Thyroid gland (tissue), 4 donors: ENCODE results near the gene PPP2R5D. TPM values are rescaled to one million over a fixed set of nuclear protein-coding genes. Genes with fewer than 3 reads are reported as not detected.
"Not testable (repeated sequence)": the region's sequence is repeated elsewhere in the genome, so short reads cannot be mapped to it uniquely, and the experiment has no call there.

Experiments used
- DNase-seq, 2 donors: peaks; one replicate each; pipeline ENCODE4 v3.0.0-alpha.2; 2019
- H3K27ac ChIP-seq, 3 donors: fragments of 200-600 bp; sonication (generic); 1 replicate in 2 of 3; 2 replicates in 1 of 3; pipeline ENCODE4 v1.5.1; 2016 to 2019; ENCODE audit warnings: mild to moderate bottlenecking in 1 of 3, moderate library complexity in 1 of 3
- H3K27me3 ChIP-seq: fragments of 200-600 bp; sonication (generic); one replicate; pipeline ENCODE4 v1.5.1; 2019
- H3K36me3 ChIP-seq, 2 donors: fragments of 200-600 bp; sonication (generic); one replicate each; pipeline ENCODE4 v1.5.1; 2016 to 2019
- H3K4me1 ChIP-seq, 2 donors: fragments of 200-600 bp; sonication (generic); one replicate each; pipeline ENCODE4 v1.5.1; 2017 to 2019
- H3K4me3 ChIP-seq, 3 donors: fragments of 200-600 bp; sonication (generic); replicated peaks in 1 of 3; 1 replicate in 2 of 3; 2 replicates in 1 of 3; pipeline ENCODE4 v1.5.1; 2016; ENCODE audit warnings: mild to moderate bottlenecking in 1 of 3
- H3K9me3 ChIP-seq: fragments of 200-600 bp; sonication (generic); one replicate; pipeline ENCODE4 v1.5.1; 2017
- POLR2A ChIP-seq, 2 donors: fragments of 450-650 bp; IDR thresholded peaks; one replicate each; pipeline ENCODE4 v1.6.1; 2017; ENCODE audit warnings: antibody characterized with exemption in 2 of 2, mild to moderate bottlenecking in 2 of 2, moderate library complexity in 1 of 2
- WGBS, 2 donors: methylation state at CpG; one replicate each; pipeline ENCODE4 v1.1.5; 2017; 5-methylcytosine and 5-hydroxymethylcytosine counted together
- intact Hi-C: fragments of 100-400 bp; cut with DNase I; formaldehyde crosslinking; loops from one replicate; pipeline ENCODE4 v1.15.1; 2023
- total RNA-seq, 4 donors: library from RNA; depleted of rRNA; stranded (reverse); fragments of >200 nt; gene quantifications; one replicate each; pipeline ENCODE4 v1.2.3, GENCODE V29; 2016
- TF ChIP-seq, protein P1 (sequence below), 6 experiments: fragments of 200-600 bp in 3 of 6; fragments of 450-650 bp in 3 of 6; sonication (generic) in 3 of 6; IDR thresholded peaks; one replicate each; pipeline ENCODE4 v1.5.1; 2016 to 2019; ENCODE audit warnings: antibody characterized with exemption in 6 of 6, mild to moderate bottlenecking in 2 of 6, inconsistent platforms in 1 of 6, moderate library complexity in 1 of 6

The PPP2R5D gene
- total RNA-seq, 4 donors from 2014 or later: 22.8 to 47.0 (median 28.2) TPM

GRCh38 chr6:42938428-42938796, 46.0 kb upstream of the PPP2R5D start:
- H3K4me3 ChIP-seq: no peak overlapping the region
- H3K4me1 ChIP-seq: no peaks in the 10 kb centered on the region
- no peak overlapping the region for H3K27ac ChIP-seq
- DNase-seq: no peak
- TF ChIP-seq, protein P1, sequence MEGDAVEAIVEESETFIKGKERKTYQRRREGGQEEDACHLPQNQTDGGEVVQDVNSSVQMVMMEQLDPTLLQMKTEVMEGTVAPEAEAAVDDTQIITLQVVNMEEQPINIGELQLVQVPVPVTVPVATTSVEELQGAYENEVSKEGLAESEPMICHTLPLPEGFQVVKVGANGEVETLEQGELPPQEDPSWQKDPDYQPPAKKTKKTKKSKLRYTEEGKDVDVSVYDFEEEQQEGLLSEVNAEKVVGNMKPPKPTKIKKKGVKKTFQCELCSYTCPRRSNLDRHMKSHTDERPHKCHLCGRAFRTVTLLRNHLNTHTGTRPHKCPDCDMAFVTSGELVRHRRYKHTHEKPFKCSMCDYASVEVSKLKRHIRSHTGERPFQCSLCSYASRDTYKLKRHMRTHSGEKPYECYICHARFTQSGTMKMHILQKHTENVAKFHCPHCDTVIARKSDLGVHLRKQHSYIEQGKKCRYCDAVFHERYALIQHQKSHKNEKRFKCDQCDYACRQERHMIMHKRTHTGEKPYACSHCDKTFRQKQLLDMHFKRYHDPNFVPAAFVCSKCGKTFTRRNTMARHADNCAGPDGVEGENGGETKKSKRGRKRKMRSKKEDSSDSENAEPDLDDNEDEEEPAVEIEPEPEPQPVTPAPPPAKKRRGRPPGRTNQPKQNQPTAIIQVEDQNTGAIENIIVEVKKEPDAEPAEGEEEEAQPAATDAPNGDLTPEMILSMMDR (IDR thresholded peaks at IDR 0.05): no peak
- TF ChIP-seq POLR2A (IDR thresholded peaks at IDR 0.05): no peak
- H3K27me3 ChIP-seq: no peaks in the 10 kb centered on the region
- H3K36me3 ChIP-seq: peaks cover 24 to 41% of the 10 kb centered on the region in 2 donors
- H3K9me3 ChIP-seq: no peaks in the 10 kb centered on the region
- intact Hi-C loops: no loop called here
- 81 to 94% methylated on average over 3 to 5 of the region's 5 CpGs for WGBS, 2 donors

GRCh38 chr6:42938987-42939809, 45.2 kb upstream of the PPP2R5D start:
- intact Hi-C loops: no loop called here
- H3K27ac ChIP-seq: no peak overlapping the region

GRCh38 chr6:42939810-42940167, 44.6 kb upstream of the PPP2R5D start:
- H3K27ac ChIP-seq: no peak overlapping the region
- no peak for DNase-seq
- TF ChIP-seq POLR2A (IDR thresholded peaks at IDR 0.05): no peak
- TF ChIP-seq, protein P1 (IDR thresholded peaks at IDR 0.05): no peak
- WGBS, 2 donors: 87 to 100% methylated on average over 4 of the region's 4 CpGs
- intact Hi-C loops: no loop called here
- H3K4me3 ChIP-seq: no peak overlapping the region
- peaks cover 24 to 36% of the 10 kb centered on the region in 2 donors for H3K36me3 ChIP-seq
- no peaks in the 10 kb centered on the region for H3K9me3 ChIP-seq
- no peaks in the 10 kb centered on the region for H3K4me1 ChIP-seq
- no peaks in the 10 kb centered on the region for H3K27me3 ChIP-seq

More at GRCh38 chr6:42938987-42939809, 45.2 kb upstream of the PPP2R5D start:
- H3K4me1 ChIP-seq: no peaks in the 10 kb centered on the region
- H3K9me3 ChIP-seq: no peaks in the 10 kb centered on the region
- no peak for DNase-seq
- H3K36me3 ChIP-seq: peaks cover 24 to 41% of the 10 kb centered on the region in 2 donors
- no peak overlapping the region for H3K4me3 ChIP-seq
- WGBS, 2 donors: 84 to 91% methylated on average over 9 of the region's 9 CpGs
- TF ChIP-seq, protein P1 (IDR thresholded peaks at IDR 0.05): no peak
- TF ChIP-seq POLR2A (IDR thresholded peaks at IDR 0.05): no peak
- no peaks in the 10 kb centered on the region for H3K27me3 ChIP-seq

- Histone ChIP-seq H3K9me3 (no peaks in the 10 kb centered on the region), H3K4me1 (no peaks in the 10 kb centered on the region), H3K4me3 (no peak overlapping the region), H3K27ac (no peak overlapping the region), H3K27me3 (no peaks in the 10 kb centered on the region), H3K36me3 (peaks cover 24 to 34% of the 10 kb centered on the region in 2 donors)
- whole genome bisulfite sequencing, 2 donors: 96 to 100% methylated on average over 4 to 6 of the region's 6 CpGs
- DNase-seq: no peak
- no peak for TF ChIP-seq POLR2A (IDR thresholded peaks at IDR 0.05)
- TF ChIP-seq, protein P1 (IDR thresholded peaks at IDR 0.05): no peak
- intact Hi-C loops: no loop called here
Observed at GRCh38 chr6:42940493-42941045, 43.8 kb upstream of the PPP2R5D start.

DNA sequence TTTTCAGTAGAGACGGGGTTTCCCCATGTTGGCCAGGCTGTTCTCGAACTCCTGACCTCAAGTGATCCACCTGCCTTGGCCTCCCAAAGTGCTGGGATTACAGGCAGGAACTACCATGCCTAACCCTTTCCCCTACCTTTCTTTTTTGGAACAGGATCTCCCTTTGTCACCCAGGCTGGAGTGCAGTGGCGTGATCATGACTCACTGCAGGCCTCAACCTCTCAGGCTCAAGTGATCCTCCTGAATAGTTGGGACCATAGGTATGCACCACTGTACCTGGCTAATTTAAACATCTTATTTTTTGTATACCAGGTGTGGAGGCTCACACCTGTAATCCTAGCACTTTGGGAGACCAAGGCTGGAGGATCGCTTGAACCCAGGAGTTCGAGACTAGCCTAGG, 43.0 kb upstream of the PPP2R5D start:
- WGBS, 2 donors: 94 to 100% methylated on average over 5 of the region's 5 CpGs
- H3K9me3 ChIP-seq, H3K4me1 ChIP-seq, H3K27ac ChIP-seq, DNase-seq, H3K27me3 ChIP-seq, intact Hi-C loops, H3K4me3 ChIP-seq: not testable (repeated sequence)
- H3K36me3 ChIP-seq: peaks cover 18 to 26% of the 10 kb centered on the region in 2 donors
